Neural cell (in vitro differentiated cells): ENCODE measurements around the gene COL4A5. TPM values are rescaled to one million over a fixed set of nuclear protein-coding genes. Genes with fewer than 3 reads are reported as not detected.

Experiments
- H2AFZ ChIP-seq: fragments of 200-600, 300-800 bp; sonication (generic), shearing (Covaris generic); 2 replicates; pipeline ENCODE4 v1.6.0; 2014; ENCODE audit warnings: low read depth, mild to moderate bottlenecking, antibody characterized with exemption, low read length, moderate library complexity
- H3F3A ChIP-seq: fragments of 200-600 bp; shearing (Covaris generic); 2 replicates; pipeline ENCODE4 v1.6.1; 2016; ENCODE audit warnings: mild to moderate bottlenecking, moderate library complexity, mixed read lengths, antibody characterized with exemption, low read length; ENCODE audit not compliant: insufficient read depth, poor library complexity, severe bottlenecking
- H3K27ac ChIP-seq: fragments of 200-600, 300-800 bp; sonication (generic), shearing (Covaris generic); 2 replicates; pipeline ENCODE4 v1.5.1; 2014; ENCODE audit warnings: mild to moderate bottlenecking, low read length, moderate library complexity
- H3K27me3 ChIP-seq: fragments of 300-800, 200-600 bp; sonication (generic), shearing (Covaris generic); 2 replicates; pipeline ENCODE4 v1.6.0; 2014; ENCODE audit warnings: mild to moderate bottlenecking, low read depth, low read length, moderate library complexity; ENCODE audit not compliant: insufficient read depth
- H3K36me3 ChIP-seq: fragments of 300-800, 200-600 bp; sonication (generic), shearing (Covaris generic); 2 replicates; pipeline ENCODE4 v1.5.1; 2014; ENCODE audit warnings: mild to moderate bottlenecking, antibody characterized with exemption, low read length, moderate library complexity; ENCODE audit not compliant: insufficient read depth
- H3K4me2 ChIP-seq: fragments of 300-800, 200-600 bp; sonication (generic), shearing (Covaris generic); 2 replicates; pipeline ENCODE4 v1.6.0; 2014; ENCODE audit warnings: mild to moderate bottlenecking, low read length
- H3K4me3 ChIP-seq: fragments of 300-800, 200-600 bp; sonication (generic), shearing (Covaris generic); 2 replicates; pipeline ENCODE4 v1.5.1; 2014; ENCODE audit warnings: mild to moderate bottlenecking, low read length, moderate library complexity
- H3K79me2 ChIP-seq: fragments of 200-600 bp; shearing (Covaris generic); replicated peaks from 2 replicates; pipeline ENCODE4 v1.6.0; 2014; ENCODE audit warnings: mild to moderate bottlenecking, low read length, moderate library complexity; ENCODE audit not compliant: insufficient read depth
- H3K9ac ChIP-seq: fragments of 300-800, 200-600 bp; sonication (generic), shearing (Covaris generic); 2 replicates; pipeline ENCODE4 v1.6.1; 2016; ENCODE audit warnings: mild to moderate bottlenecking, low read length, mixed read lengths
- H3K9me2 ChIP-seq: fragments of 200-600 bp; shearing (Covaris generic); 2 replicates; pipeline ENCODE4 v1.6.1; 2016; ENCODE audit warnings: mild to moderate bottlenecking, low read length, mixed read lengths; ENCODE audit not compliant: insufficient read depth
- H3K9me3 ChIP-seq: fragments of 200-600, 300-800 bp; sonication (generic), shearing (Covaris generic); 2 replicates; pipeline ENCODE4 v1.6.1; 2016; ENCODE audit warnings: mild to moderate bottlenecking, mixed run types, low read length, moderate library complexity, mixed read lengths
- H4K20me1 ChIP-seq: fragments of 200-600 bp; shearing (Covaris generic); 2 replicates; pipeline ENCODE4 v1.6.1; 2016; ENCODE audit warnings: mild to moderate bottlenecking, mixed run types; ENCODE audit not compliant: insufficient read depth
- CTCF ChIP-seq: fragments of 450-650 bp; IDR thresholded peaks from 2 replicates; pipeline ENCODE4 v1.5.1; 2014; ENCODE audit warnings: antibody characterized with exemption, mild to moderate bottlenecking, moderate library complexity; ENCODE audit not compliant: poor library complexity, severe bottlenecking
- EP300 ChIP-seq: fragments of 450-650 bp; conservative IDR thresholded peaks from 2 replicates; pipeline ENCODE4 v1.6.1; 2014; ENCODE audit warnings: antibody characterized with exemption, mild to moderate bottlenecking, moderate library complexity; ENCODE audit not compliant: poor library complexity, severe bottlenecking
- EZH2 ChIP-seq: fragments of 200-600, 300-800 bp; shearing (Covaris generic), sonication (generic); IDR thresholded peaks from 2 replicates; pipeline ENCODE4 v1.6.1; 2014; ENCODE audit warnings: antibody characterized with exemption, low read length, borderline replicate concordance, mild to moderate bottlenecking; ENCODE audit not compliant: insufficient read depth, poor library complexity, severe bottlenecking
- MXI1 ChIP-seq: fragments of 450-650 bp; conservative IDR thresholded peaks from 2 replicates; pipeline ENCODE4 v1.6.1; 2014; ENCODE audit warnings: antibody characterized with exemption, mild to moderate bottlenecking; ENCODE audit not compliant: poor library complexity, severe bottlenecking
- POLR2AphosphoS5 ChIP-seq: IDR thresholded peaks from 2 replicates; pipeline ENCODE4 v1.6.1; 2012
- RAD21 ChIP-seq: fragments of 450-650 bp; conservative IDR thresholded peaks from 2 replicates; pipeline ENCODE4 v1.6.1; 2014; ENCODE audit warnings: antibody characterized with exemption, mild to moderate bottlenecking, moderate library complexity
- SMC3 ChIP-seq: fragments of 450-650 bp; conservative IDR thresholded peaks from 2 replicates; pipeline ENCODE4 v1.6.1; 2014; ENCODE audit warnings: antibody characterized with exemption, mild to moderate bottlenecking, moderate library complexity; ENCODE audit not compliant: poor library complexity
- TAF1 ChIP-seq: IDR thresholded peaks from 2 replicates; pipeline ENCODE4 v1.6.1; 2012; ENCODE audit warnings: low read depth
- polyA plus RNA-seq: library from polyadenylated mRNA; depleted of rRNA; stranded (reverse); fragments of >200 nt; gene quantifications from 2 replicates; pipeline ENCODE4 v1.2.3, GENCODE V29; 2014
- TF ChIP-seq, protein P1 (sequence below): IDR thresholded peaks from 2 replicates; pipeline ENCODE4 v1.6.1; 2012; ENCODE audit warnings: borderline replicate concordance

COL4A5 gene
- polyA plus RNA-seq, 1 donor from 2014 or later = 3.9 TPM

DNA sequence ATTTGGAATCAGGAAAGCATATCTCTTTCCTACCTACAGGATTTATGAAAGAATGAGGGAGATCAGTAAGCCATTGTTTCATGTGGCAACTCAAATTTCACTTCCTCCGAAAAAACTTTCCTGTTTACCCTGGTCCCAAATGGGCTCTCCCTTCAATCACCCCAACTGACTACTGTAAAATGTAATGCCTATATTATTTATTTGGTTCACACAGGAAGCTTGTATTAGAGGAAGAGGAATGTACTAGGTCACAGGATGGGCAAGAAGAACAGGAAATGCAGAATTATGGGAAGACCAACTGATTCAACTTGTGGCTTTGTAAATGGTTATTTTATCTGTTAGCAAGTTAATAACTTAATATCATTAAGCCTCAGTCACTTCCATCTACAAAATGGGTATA lies 24.5 kb upstream of the COL4A5 start:
- H3K79me2 ChIP-seq = no peaks in the 10 kb centered on the region
- H3K9ac ChIP-seq = no peak overlapping the region
- no peaks in the 10 kb centered on the region for H3K27me3 ChIP-seq
- H3K4me2 ChIP-seq = no peak overlapping the region
- no peaks in the 10 kb centered on the region for H3K9me2 ChIP-seq
- no peaks in the 10 kb centered on the region for H3K9me3 ChIP-seq
- H2AFZ ChIP-seq = no peak overlapping the region
- no peaks in the 10 kb centered on the region for H4K20me1 ChIP-seq
- no peak overlapping the region for H3K27ac ChIP-seq
- H3K4me3 ChIP-seq = no peak overlapping the region
- no peaks in the 10 kb centered on the region for H3K36me3 ChIP-seq
- TF ChIP-seq RAD21 (no peak), SMC3 (no peak), EZH2 (no peak), EP300 (no peak), MXI1 (no peak), TAF1 (no peak), POLR2AphosphoS5 (no peak)
- TF ChIP-seq, protein P1, sequence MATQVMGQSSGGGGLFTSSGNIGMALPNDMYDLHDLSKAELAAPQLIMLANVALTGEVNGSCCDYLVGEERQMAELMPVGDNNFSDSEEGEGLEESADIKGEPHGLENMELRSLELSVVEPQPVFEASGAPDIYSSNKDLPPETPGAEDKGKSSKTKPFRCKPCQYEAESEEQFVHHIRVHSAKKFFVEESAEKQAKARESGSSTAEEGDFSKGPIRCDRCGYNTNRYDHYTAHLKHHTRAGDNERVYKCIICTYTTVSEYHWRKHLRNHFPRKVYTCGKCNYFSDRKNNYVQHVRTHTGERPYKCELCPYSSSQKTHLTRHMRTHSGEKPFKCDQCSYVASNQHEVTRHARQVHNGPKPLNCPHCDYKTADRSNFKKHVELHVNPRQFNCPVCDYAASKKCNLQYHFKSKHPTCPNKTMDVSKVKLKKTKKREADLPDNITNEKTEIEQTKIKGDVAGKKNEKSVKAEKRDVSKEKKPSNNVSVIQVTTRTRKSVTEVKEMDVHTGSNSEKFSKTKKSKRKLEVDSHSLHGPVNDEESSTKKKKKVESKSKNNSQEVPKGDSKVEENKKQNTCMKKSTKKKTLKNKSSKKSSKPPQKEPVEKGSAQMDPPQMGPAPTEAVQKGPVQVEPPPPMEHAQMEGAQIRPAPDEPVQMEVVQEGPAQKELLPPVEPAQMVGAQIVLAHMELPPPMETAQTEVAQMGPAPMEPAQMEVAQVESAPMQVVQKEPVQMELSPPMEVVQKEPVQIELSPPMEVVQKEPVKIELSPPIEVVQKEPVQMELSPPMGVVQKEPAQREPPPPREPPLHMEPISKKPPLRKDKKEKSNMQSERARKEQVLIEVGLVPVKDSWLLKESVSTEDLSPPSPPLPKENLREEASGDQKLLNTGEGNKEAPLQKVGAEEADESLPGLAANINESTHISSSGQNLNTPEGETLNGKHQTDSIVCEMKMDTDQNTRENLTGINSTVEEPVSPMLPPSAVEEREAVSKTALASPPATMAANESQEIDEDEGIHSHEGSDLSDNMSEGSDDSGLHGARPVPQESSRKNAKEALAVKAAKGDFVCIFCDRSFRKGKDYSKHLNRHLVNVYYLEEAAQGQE = no peak
- H3F3A ChIP-seq = no peaks in the 10 kb centered on the region

DNA sequence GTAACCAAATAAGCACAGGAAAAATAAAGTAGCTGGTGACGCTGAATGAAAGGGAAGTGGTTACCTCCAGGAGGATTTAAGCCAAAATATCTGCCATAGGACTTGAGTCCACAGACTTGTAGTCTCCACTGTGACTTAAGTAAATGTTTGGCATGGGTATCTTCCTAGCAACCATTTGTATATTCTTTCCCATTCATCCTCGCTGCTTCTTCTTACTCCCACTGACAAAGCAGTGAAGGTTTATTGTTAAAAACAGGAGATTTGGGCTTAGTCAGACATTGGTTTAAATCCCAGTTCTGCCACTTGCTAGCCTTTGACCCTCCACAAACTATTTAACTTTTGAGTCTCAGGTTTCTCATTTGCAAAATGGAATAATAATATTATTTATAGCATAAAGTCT lies 23.7 kb upstream of the COL4A5 start:
- H3K36me3 ChIP-seq = no peaks in the 10 kb centered on the region
- H4K20me1 ChIP-seq = no peaks in the 10 kb centered on the region
- H3K27me3 ChIP-seq = no peaks in the 10 kb centered on the region
- TF ChIP-seq SMC3 = no peak
- no peak for TF ChIP-seq EP300
- TF ChIP-seq, protein P1 = no peak
- no peak for TF ChIP-seq RAD21
- no peak for TF ChIP-seq TAF1
- TF ChIP-seq MXI1 = no peak
- no peak for TF ChIP-seq CTCF
- no peak for TF ChIP-seq EZH2
- TF ChIP-seq POLR2AphosphoS5 = no peak
- H2AFZ ChIP-seq = no peak overlapping the region
- no peak overlapping the region for H3K9ac ChIP-seq
- H3K79me2 ChIP-seq = no peaks in the 10 kb centered on the region
- no peaks in the 10 kb centered on the region for H3F3A ChIP-seq
- no peak overlapping the region for H3K4me3 ChIP-seq
- H3K27ac ChIP-seq = no peak overlapping the region
- H3K4me2 ChIP-seq = no peak overlapping the region
- no peaks in the 10 kb centered on the region for H3K9me2 ChIP-seq
- H3K9me3 ChIP-seq = no peaks in the 10 kb centered on the region
